Erythroblast (primary cell): ENCODE results near the gene TDP1.

ENCODE experiments used
- GATA1 ChIP-seq: IDR thresholded peaks from 2 replicates; pipeline ENCODE4 v1.6.1; 2011; ENCODE audit warnings: low read depth, mild to moderate bottlenecking, control low read depth, low read length, moderate library complexity
- POLR2A ChIP-seq: IDR thresholded peaks from 2 replicates; pipeline ENCODE4 v1.6.1; 2011; ENCODE audit warnings: mild to moderate bottlenecking, low read length

- TF ChIP-seq POLR2A (no peak), GATA1 (no peak)
Observed at GRCh38 chr14:89922031-89922907, 33.5 kb upstream of the TDP1 start.
